HTR-8/SVneo (cell line): ENCODE data around the gene RPLP2.

Source experiments
- DNase-seq: peaks from one replicate; pipeline ENCODE4 v3.0.0; 2011; ENCODE audit warnings: low spot score, mixed read lengths; ENCODE audit not compliant: insufficient read length
- FAIRE-seq: peaks from 2 replicates; lab custom pipeline; 2011; peaks lifted over from hg19 to GRCh38; lab: Jason Lieb, UNC

The RPLP2 gene

GRCh38 chr11:802693-803466, 6.9 kb upstream of the RPLP2 start:
- FAIRE-seq (no peak), DNase-seq (no peak)

GRCh38 chr11:803467-803742, 6.4 kb upstream of the RPLP2 start:
- no peak for DNase-seq
- FAIRE-seq: no peak

- FAIRE-seq (peak; percentile 48), DNase-seq (peak; percentile 44)
Measured at GRCh38 chr11:803770-804598, 5.8 kb upstream of the RPLP2 start.

- FAIRE-seq (no peak), DNase-seq (no peak)
Measured at GRCh38 chr11:804599-804964, 5.2 kb upstream of the RPLP2 start.

DNA sequence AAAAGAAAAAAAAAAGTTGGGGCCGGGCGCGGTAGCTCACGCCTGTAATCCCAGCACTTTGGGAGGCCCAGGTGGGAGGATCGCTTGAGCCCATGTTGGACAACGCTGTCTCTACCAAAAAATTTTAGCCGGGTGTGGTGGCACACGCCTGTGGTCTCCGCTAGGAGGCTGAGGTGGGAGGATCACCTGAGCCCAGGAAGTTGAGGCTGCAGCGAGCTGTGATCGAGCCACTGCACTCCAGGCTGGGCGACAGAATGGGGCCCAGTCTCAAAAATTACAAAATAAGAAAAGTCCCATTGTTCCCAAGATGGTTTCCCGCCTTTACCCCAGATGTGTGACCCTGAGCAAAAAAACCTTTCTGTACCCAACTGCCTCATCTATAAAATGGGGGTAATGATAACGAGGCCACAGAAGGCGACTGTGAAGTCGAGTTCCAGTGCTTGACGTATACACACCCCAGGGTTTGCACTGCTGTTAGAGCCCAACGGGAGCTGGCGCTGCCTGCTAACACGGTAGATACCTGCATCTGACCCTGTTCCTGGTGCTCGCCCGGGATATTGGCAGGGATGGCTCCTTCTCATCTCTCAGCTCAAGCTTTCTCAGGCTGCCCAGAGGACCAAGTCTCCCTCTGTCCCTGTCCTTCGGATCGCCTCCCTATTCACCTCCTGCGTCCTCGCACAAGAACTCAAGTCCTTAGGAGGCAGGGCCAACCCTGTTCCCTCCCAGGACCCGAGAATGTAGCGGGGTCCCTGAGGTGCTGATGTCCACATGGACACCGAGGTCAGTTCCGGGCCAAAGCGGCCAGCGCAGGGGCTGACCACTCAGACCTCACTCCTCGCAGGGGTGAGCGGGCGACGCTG, 1.1 kb upstream of the RPLP2 start:
- FAIRE-seq: peak; percentile 26
- no peak for DNase-seq

GRCh38 chr11:810040-810567, 337 bp downstream of the RPLP2 start:
- DNase-seq (no peak), FAIRE-seq (no peak)

DNA sequence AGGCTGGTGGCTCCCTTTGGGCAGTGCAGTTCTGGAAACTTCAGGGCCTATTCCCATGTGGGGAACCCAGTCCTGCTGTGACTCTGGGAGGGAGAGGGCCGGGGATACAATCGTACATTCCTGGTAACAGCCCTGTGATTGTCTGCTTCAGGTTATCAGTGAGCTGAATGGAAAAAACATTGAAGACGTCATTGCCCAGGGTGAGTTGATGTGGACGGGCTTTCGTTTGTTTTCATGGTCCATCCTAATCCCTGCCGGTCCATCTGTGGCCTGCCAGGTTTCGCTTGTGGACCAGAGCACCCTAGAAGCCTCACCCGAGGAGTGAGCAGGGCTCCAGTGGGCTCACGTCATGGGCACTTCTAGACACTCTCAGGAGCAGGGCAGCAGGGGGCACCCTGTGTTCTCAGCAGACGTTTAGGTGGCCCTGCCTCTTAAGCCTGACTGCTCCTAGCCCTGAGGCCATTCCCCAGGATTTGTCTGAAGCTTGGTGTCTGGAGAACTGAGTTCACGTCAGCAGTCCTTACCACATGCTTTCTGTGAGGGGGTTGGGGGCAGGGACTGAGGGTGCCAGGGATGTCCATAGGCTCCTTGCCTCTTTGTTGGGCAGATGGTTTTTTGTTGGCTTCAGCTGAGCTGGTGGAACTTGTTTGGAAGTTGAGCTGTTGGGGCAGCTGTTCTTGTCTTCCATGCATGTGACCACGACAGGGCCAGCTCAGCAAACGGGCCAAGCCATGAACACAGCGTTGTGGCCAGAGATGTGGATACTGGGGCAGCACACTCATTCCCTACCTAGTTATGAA, 1.9 kb downstream of the RPLP2 start:
- DNase-seq (no peak), FAIRE-seq (no peak)

DNA sequence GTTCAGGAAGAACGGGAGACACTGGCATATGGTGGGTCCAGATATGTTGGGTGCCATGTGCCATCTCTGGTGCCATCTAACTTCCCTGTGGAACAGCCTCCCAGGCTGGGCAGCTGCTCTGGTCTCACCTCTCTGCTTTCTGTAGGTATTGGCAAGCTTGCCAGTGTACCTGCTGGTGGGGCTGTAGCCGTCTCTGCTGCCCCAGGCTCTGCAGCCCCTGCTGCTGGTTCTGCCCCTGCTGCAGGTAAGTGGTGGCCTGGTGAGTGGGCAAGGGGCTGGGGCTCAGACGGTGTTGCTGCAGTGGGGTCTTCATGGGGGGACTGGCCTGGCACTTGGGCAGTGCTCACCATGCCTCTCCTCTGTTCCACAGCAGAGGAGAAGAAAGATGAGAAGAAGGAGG, 2.6 kb downstream of the RPLP2 start:
- DNase-seq (no peak), FAIRE-seq (no peak)

- FAIRE-seq: no peak
- no peak for DNase-seq
Measured at GRCh38 chr11:813072-813455, 3.3 kb downstream of the RPLP2 start.

- DNase-seq (no peak), FAIRE-seq (no peak)
Measured at GRCh38 chr11:813456-814096, 3.8 kb downstream of the RPLP2 start.

- DNase-seq (no peak), FAIRE-seq (no peak)
Measured at GRCh38 chr11:815675-816432, 6.1 kb downstream of the RPLP2 start.

DNA sequence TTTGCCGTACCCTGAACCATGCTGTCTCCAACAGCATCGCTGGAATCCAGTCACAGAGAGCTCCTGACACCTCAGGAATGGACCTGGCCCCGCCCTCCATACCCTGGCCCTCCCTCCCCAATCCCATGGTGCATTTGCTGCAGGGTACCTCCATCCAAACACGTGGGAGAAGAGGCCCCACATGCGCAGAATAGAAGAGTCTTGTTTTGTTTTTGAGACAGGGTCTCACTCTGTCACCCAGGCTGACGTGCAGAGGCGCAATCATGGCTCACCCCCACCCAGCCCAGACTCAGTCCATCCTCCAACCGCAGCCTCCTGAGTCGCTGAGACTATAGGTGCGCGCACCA, 6.6 kb downstream of the RPLP2 start:
- FAIRE-seq: no peak

GRCh38 chr11:818396-819128, 8.8 kb downstream of the RPLP2 start, which contains the start of gene PNPLA2:
Gene PNPLA2, plus strand, starts transcription at chr11:818914. Its CDS starts 805 bp downstream, at chr11:819719.
- FAIRE-seq (peak; percentile 16), DNase-seq (no peak)

More for the DNA sequence above, 6.6 kb downstream of the RPLP2 start:
- no peak for DNase-seq

- FAIRE-seq: peak; percentile 95
- peak; percentile 81 for DNase-seq
Measured at GRCh38 chr11:819129-819931, 9.6 kb downstream of the RPLP2 start.

- FAIRE-seq (peak; percentile 49), DNase-seq (peak; percentile 73)
Measured at GRCh38 chr11:819943-820649, 10.3 kb downstream of the RPLP2 start.

DNA sequence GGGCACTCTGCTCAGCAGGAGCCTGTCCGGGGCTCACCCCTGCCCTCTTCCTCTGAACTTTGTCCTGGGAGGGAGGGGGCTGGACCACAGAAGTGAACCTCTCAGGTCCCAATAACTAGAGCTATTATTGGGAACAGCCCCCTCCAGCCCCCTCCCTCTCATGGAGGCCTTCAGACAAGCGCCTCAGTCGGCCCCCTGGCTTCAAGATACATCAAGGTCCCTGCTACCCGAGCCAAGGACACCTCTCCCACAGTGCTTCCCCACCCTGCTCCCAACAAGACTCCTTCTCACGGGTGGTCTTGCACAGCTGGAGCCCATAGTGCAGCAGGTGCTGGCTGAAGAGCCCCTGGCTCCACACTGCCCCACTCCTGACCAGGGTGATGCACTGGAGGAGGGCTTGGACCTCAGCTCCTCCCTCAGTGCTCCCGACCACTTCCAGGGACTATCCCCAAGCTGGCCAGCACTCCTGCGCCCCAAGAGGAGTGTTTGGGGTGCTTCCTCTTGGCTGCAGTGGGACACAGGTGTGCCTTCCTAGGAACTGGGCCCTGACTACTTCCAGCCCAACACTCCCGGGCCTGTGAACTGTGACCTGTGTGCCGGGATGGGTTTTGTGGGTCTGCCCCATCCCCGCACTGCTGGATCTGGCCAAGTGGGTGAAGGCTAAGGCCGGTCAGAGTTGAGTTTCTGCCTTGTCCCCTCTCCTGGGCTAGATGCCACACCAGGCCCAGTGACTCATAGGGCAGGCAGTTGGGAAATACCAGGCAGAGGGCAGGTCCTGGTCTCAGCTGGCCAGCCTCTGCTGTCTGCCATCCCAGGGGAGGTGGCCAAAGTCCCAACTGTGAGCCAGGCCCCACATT, 11.1 kb downstream of the RPLP2 start:
- FAIRE-seq (peak; percentile 33), DNase-seq (peak; percentile 68)
